Erythroblast (primary cell): ENCODE results near the gene ZNF331.
A peak's percentile ranks its signal among the peaks of the same experiment; 100 is the strongest.

ENCODE experiments used
- DNase-seq, 2 experiments: peaks; one replicate each; lab custom pipeline; 2025; lab: John Stamatoyannopoulos, UW
- GATA1 ChIP-seq: IDR thresholded peaks from 2 replicates; pipeline ENCODE4 v1.6.1; 2011; ENCODE audit warnings: low read depth, mild to moderate bottlenecking, control low read depth, low read length, moderate library complexity
- POLR2A ChIP-seq: IDR thresholded peaks from 2 replicates; pipeline ENCODE4 v1.6.1; 2011; ENCODE audit warnings: mild to moderate bottlenecking, low read length

The ZNF331 gene

GRCh38 chr19:53540091-53540490 is 2.1 kb downstream of the ZNF331 start:
- no peak for DNase-seq

DNA sequence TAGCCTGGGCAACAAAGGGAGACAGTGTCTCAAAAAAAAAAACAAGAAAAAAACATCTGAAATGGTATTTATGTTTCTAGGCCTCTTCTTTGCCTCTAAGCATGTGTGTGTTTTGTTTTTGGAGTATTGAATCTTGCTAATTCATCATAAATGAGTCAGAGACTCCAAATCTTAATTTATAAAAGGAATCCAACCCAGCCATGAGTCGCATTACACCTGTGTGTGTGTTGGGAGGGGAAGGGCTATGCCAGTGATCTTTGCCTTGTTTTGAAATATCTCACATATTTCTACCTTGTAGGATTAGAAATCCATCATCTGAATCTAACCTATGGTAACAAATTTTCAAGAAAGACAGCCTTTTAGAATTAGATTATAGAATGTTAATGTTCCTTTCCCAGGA is 4.0 kb downstream of the ZNF331 start:
- no peak for DNase-seq
- TF ChIP-seq GATA1, result no peak
- no peak for TF ChIP-seq POLR2A

More at GRCh38 chr19:53540091-53540490, 2.1 kb downstream of the ZNF331 start:
- TF ChIP-seq GATA1 (no peak), POLR2A (peak; percentile 42)

DNA sequence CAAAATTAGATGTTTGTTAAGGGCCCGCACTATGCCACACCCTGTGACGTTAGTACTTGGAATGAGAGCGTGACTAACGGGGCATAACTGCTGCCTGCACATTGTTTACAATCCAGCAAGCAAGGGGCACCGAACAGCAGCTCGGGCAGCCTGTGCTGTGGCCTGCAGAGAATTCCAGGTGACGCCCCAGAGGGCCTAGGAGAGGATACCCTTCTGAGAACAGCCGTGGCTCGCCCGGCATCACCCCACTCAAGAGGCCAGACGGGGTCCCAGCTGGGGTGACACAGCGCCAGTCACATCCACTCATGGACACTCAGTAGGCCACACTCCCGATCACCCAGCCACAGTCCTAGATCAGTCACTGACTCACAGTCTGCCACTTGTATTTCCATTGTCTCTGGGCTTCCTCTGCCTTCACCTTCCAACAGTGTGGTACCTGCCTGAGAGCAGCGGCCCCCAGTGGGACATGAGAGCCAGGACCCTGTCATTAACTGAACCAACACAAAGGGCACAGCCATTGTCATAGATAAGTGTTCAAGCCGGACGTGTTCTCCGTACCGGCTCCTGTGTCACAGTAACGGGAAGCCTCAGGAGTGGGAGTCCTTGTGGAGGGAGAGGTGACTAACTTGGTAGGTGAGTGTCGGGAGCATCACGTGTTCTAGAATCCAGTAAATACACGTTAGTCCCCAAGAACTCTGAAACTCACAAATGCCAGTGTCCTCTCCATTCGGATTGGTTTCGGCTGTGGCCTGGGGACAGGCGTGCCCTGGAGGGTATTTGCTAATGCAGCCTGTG is 7.5 kb downstream of the ZNF331 start:
- no peak for DNase-seq

GRCh38 chr19:53546758-53547513 is 9.0 kb downstream of the ZNF331 start:
- DNase-seq, result no peak
- no peak for TF ChIP-seq GATA1
- no peak for TF ChIP-seq POLR2A

More for the DNA sequence above, 7.5 kb downstream of the ZNF331 start:
- no peak for TF ChIP-seq GATA1
- no peak for TF ChIP-seq POLR2A

DNA sequence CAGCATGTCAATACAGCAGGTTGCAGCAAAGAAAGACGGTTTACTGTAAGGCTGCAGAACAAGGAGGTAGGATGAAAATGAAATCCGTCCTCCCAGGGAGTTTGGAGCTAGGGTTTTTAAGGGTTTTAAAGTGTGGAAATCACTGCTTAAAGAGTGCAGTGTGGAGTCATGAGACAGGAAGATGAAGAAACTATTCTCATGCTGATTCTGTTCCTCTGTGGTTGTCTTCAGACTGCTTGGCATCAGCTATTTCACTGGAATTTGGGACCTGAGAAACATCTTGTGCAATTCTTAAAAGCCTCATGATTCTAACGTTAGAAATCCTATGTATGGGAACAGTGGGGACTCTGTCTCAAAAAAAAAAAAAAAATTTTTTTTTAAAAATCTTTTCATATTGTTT is 11.4 kb downstream of the ZNF331 start:
- TF ChIP-seq POLR2A (no peak), GATA1 (no peak)
- no peak for DNase-seq

- DNase-seq, result no peak
- TF ChIP-seq GATA1 (no peak), POLR2A (no peak)
These were observed 14.2 kb downstream of the ZNF331 start for GRCh38 chr19:53552001-53552721.

DNA sequence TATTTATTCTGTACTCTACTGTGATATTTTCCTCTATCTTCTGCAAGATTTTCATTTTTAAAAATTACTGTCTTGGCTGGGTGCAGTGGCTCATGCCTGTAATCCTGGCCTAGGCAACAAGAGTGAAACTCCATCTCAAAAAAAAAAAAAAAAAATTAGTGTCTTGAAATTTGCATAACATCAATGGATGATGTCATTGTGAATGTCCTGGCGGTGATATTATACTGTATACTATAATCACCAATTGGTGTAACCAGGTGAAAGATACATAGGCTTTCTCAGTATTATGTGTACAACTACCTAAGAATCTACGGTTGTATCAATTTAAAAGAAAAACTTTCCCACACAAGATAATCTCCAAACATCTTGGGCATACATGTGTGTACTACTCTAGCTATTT is 15.2 kb downstream of the ZNF331 start:
- DNase-seq, result no peak
- TF ChIP-seq POLR2A (no peak), GATA1 (no peak)

GRCh38 chr19:53553865-53554791 is 16.2 kb downstream of the ZNF331 start:
- DNase-seq, result peak; percentile 92 to 95
- TF ChIP-seq POLR2A, result peak; percentile 43
- TF ChIP-seq GATA1, result no peak

GRCh38 chr19:53554804-53555203 is 16.9 kb downstream of the ZNF331 start:
- no peak for TF ChIP-seq GATA1
- peak; percentile 67 for TF ChIP-seq POLR2A
- DNase-seq, result no peak

GRCh38 chr19:53555352-53555751 is 17.4 kb downstream of the ZNF331 start:
- TF ChIP-seq GATA1, result no peak
- peak; percentile 46 for TF ChIP-seq POLR2A

GRCh38 chr19:53571339-53571738 is 33.4 kb downstream of the ZNF331 start:
- TF ChIP-seq POLR2A (no peak), GATA1 (no peak)
- DNase-seq, result no peak

More at GRCh38 chr19:53555352-53555751, 17.4 kb downstream of the ZNF331 start:
- DNase-seq, result no peak

GRCh38 chr19:53576941-53577653 is 39.2 kb downstream of the ZNF331 start:
- TF ChIP-seq GATA1, result no peak
- no peak for TF ChIP-seq POLR2A
- DNase-seq, result no peak
